Measurements from ENCODE around the gene TFF2. TPM values are rescaled to one million over a fixed set of nuclear protein-coding genes. Genes with fewer than 3 reads are reported as not detected.

Gene TFF2
- total RNA-seq, 6 donors from 2014 or later, result not detected

DNA sequence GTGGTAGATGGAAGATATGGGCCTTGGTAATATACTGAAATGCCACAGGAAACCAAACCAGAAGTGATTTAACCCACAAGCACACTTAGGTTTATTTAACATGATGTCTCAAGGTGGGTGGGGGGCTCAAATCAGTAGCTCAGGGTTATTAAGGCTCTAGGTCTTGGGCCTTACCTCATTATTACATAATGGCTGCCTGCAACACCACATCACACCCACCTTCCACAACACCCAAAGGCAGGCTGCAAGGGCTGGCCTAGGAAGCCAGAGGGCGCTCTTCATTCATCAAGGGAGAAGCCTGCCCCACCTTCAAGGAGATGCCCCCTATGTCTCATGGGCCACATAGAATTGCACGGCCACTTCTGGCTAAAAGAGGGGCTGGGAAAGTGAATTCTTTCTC lies 9.5 kb upstream of the TFF2 start:
- TF ChIP-seq EP300 (IDR thresholded peaks at IDR 0.05), result no peak
- TF ChIP-seq, protein P1, sequence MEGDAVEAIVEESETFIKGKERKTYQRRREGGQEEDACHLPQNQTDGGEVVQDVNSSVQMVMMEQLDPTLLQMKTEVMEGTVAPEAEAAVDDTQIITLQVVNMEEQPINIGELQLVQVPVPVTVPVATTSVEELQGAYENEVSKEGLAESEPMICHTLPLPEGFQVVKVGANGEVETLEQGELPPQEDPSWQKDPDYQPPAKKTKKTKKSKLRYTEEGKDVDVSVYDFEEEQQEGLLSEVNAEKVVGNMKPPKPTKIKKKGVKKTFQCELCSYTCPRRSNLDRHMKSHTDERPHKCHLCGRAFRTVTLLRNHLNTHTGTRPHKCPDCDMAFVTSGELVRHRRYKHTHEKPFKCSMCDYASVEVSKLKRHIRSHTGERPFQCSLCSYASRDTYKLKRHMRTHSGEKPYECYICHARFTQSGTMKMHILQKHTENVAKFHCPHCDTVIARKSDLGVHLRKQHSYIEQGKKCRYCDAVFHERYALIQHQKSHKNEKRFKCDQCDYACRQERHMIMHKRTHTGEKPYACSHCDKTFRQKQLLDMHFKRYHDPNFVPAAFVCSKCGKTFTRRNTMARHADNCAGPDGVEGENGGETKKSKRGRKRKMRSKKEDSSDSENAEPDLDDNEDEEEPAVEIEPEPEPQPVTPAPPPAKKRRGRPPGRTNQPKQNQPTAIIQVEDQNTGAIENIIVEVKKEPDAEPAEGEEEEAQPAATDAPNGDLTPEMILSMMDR (IDR thresholded peaks at IDR 0.05), result no peak
- TF ChIP-seq POLR2A (IDR thresholded peaks at IDR 0.05), result no peak
- no peak for TF ChIP-seq POLR2AphosphoS5 (IDR thresholded peaks at IDR 0.05)

DNA sequence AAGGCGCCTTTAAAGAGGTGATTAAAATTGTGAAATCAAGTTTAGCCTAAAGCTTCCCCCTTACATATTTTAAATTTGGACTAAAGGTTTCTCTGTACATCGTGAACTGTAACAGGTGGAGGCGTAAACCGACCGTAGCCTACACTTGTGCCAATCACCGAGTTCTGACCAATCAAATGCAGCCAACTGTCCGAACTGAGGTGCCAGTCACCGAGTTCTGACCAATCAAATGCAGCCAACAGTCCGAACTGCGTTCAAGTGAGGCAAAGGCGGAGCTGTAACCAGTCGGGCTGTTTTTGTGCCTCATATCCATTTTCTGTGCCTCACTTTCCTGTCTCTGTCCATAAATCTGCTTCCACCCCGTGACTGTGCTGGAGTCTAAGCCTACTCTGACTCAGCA lies 8.1 kb upstream of the TFF2 start:
- no peaks in the 10 kb centered on the region for H3K27me3 ChIP-seq
- DNase-seq (no peak), ATAC-seq (ENCODE audit: low FRiP score in 2 of 2) (no peak)
- TF ChIP-seq, protein P1 (IDR thresholded peaks at IDR 0.05), result no peak
- no peak for TF ChIP-seq POLR2AphosphoS5 (IDR thresholded peaks at IDR 0.05)
- TF ChIP-seq EP300 (IDR thresholded peaks at IDR 0.05), result no peak
- no peak for TF ChIP-seq POLR2A (IDR thresholded peaks at IDR 0.05)
- H3K4me1 ChIP-seq, result no peaks in the 10 kb centered on the region
- H3K27ac ChIP-seq, result no peak overlapping the region
- no peaks in the 10 kb centered on the region for H3K36me3 ChIP-seq
- 87 to 93% methylated on average over 13 of the region's 13 CpGs for WGBS, 2 donors
- no peak overlapping the region for H3K4me3 ChIP-seq
- peaks cover 0 to 3% (median 0%) of the 10 kb centered on the region in 4 donors for H3K9me3 ChIP-seq

More for the DNA sequence above, 9.5 kb upstream of the TFF2 start:
- Histone ChIP-seq H3K27ac (no peak overlapping the region), H3K4me3 (no peak overlapping the region), H3K27me3 (no peaks in the 10 kb centered on the region), H3K36me3 (no peaks in the 10 kb centered on the region), H3K4me1 (no peaks in the 10 kb centered on the region), H3K9me3 (peaks cover 0 to 3% (median 0%) of the 10 kb centered on the region in 4 donors)
- DNase-seq (no peak), ATAC-seq (ENCODE audit: low FRiP score in 2 of 2) (no peak)
- 74 to 79% methylated on average over 2 of the region's 2 CpGs for WGBS, 2 donors

DNA sequence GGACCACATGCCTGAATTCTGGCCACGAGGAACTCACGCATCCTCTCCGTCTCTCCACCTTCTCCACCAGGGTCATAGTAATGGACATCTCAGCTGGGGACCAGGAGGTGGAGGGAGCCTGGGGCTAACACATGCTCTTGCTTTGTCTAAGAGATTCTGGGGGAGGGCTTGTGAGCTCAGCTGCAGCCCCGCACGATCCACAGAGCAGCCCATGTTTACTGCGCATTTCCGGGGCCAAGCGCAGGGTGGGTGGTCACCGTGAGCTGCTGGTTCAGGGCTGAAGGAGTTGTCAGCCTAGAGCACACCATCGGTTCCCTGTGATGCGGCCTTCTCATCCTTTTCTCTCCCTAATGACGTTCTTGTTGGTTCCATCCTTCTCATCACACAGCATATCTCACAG lies 7.5 kb upstream of the TFF2 start:
- TF ChIP-seq, protein P1 (IDR thresholded peaks at IDR 0.05), result no peak
- TF ChIP-seq EP300 (IDR thresholded peaks at IDR 0.05), result no peak
- TF ChIP-seq POLR2A (IDR thresholded peaks at IDR 0.05), result no peak
- no peak for TF ChIP-seq POLR2AphosphoS5 (IDR thresholded peaks at IDR 0.05)
- H3K27me3 ChIP-seq, result no peaks in the 10 kb centered on the region
- no peaks in the 10 kb centered on the region for H3K36me3 ChIP-seq

DNA sequence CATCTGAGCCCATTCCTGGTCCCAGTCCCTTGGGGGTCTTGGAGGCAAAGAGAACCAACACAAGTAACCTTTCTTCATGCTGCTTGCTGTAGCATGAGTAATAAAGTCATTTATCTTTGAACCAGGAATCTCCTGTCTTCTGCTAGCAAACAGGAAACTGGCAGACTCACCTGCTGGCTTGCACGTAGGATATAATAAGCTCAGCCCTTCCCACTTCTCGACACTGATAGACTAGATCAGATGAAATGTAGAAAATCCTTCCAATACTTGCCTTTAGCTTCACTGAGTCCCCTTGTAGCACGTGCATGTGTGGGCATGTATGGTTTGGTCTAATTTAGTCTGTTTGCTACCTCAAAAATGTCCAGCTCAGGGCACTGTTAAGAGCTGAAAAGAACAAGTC lies 6.5 kb upstream of the TFF2 start:
- H3K27me3 ChIP-seq, result no peaks in the 10 kb centered on the region
- ATAC-seq (ENCODE audit: low FRiP score in 2 of 2) (no peak), DNase-seq (no peak)
- H3K36me3 ChIP-seq, result no peaks in the 10 kb centered on the region
- peaks cover 0 to 3% (median 0%) of the 10 kb centered on the region in 4 donors for H3K9me3 ChIP-seq
- H3K4me3 ChIP-seq, result no peak overlapping the region
- no peak overlapping the region for H3K27ac ChIP-seq
- TF ChIP-seq, protein P1 (IDR thresholded peaks at IDR 0.05), result no peak
- TF ChIP-seq POLR2A (IDR thresholded peaks at IDR 0.05) (no peak), EP300 (IDR thresholded peaks at IDR 0.05) (no peak), POLR2AphosphoS5 (IDR thresholded peaks at IDR 0.05) (no peak)
- no peaks in the 10 kb centered on the region for H3K4me1 ChIP-seq
- 62 to 73% methylated on average over 3 of the region's 3 CpGs for WGBS, 2 donors

More for the DNA sequence above, 7.5 kb upstream of the TFF2 start:
- peaks cover 0 to 3% (median 0%) of the 10 kb centered on the region in 4 donors for H3K9me3 ChIP-seq
- no peaks in the 10 kb centered on the region for H3K4me1 ChIP-seq
- no peak for DNase-seq
- H3K27ac ChIP-seq, result no peak overlapping the region
- ATAC-seq (ENCODE audit: low FRiP score in 2 of 2), result no peak
- 91 to 95% methylated on average over 12 of the region's 12 CpGs for WGBS, 2 donors
- no peak overlapping the region for H3K4me3 ChIP-seq

DNA sequence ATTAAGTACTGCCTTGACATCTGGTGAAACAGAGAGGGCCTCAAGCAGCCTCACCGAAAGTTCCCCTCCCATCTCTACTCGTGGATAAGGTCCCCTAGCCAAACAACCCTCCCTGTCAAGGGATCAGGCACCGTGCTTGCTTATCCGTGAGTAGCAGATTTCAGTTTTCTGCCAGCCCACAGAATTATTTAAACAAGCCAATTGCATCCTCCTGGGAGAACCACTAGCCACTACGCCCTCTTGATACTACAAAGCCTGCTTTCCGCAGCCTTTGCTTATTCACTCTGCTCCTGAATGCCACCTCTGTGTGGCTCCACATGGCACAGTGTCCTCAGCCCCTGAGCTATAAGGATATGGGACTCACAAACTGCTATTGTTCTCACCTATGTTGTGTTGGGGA lies 5.9 kb upstream of the TFF2 start:
- H3K4me3 ChIP-seq, result no peak overlapping the region
- ATAC-seq (ENCODE audit: low FRiP score in 2 of 2), result no peak
- H3K4me1 ChIP-seq, result no peaks in the 10 kb centered on the region
- peaks cover 0 to 3% (median 0%) of the 10 kb centered on the region in 4 donors for H3K9me3 ChIP-seq
- WGBS, 2 donors, result 64 to 83% methylated on average over 6 of the region's 6 CpGs
- H3K27me3 ChIP-seq, result no peaks in the 10 kb centered on the region
- no peaks in the 10 kb centered on the region for H3K36me3 ChIP-seq
- DNase-seq, result no peak
- H3K27ac ChIP-seq, result no peak overlapping the region
- TF ChIP-seq, protein P1 (IDR thresholded peaks at IDR 0.05), result no peak
- no peak for TF ChIP-seq POLR2A (IDR thresholded peaks at IDR 0.05)
